ENCODE measurements around the gene GHRHR.

The GHRHR gene

GRCh38 chr7:30929686-30930085, 34.1 kb upstream of the GHRHR start:
- no peak for DNase-seq

- no peak for DNase-seq
These were observed 33.1 kb upstream of the GHRHR start for GRCh38 chr7:30930621-30931020.

DNA sequence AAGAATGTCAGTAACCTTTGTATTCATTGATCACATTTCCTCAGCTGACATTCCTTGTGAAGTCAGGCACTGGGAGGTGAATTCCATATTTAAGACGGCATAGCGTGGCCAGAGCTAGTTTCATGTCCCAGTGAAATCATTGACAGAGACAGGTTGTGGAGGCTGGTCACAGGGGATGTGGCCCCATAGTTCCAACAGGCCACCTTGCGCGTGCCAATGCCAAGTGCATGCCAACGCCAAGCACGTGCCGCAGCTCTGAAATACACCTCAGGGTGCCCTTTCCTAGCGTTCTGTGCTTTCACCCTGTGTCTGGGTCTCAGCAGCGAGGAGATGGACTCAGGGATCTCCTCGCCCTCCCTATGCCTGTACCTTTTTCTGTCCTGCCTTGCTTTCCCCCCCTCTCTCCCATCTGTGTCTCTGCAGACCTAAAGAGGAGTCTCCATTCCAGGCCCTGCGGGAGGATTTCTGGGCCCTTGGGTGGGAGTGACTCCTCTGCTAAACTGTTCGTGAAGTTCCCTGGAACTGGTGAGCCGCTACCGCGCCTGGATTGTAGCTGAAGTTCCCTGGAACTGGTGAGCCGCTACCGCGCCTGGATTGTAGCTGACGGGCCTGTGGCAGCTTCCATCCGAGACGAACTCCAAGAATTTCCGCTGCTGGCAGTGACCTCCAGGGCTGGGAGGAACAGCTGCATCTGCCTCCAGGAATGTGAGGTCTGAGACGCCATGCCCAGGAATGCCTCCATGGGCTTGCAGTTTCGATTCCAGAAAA, 32.4 kb upstream of the GHRHR start:
- DNase-seq = no peak

DNA sequence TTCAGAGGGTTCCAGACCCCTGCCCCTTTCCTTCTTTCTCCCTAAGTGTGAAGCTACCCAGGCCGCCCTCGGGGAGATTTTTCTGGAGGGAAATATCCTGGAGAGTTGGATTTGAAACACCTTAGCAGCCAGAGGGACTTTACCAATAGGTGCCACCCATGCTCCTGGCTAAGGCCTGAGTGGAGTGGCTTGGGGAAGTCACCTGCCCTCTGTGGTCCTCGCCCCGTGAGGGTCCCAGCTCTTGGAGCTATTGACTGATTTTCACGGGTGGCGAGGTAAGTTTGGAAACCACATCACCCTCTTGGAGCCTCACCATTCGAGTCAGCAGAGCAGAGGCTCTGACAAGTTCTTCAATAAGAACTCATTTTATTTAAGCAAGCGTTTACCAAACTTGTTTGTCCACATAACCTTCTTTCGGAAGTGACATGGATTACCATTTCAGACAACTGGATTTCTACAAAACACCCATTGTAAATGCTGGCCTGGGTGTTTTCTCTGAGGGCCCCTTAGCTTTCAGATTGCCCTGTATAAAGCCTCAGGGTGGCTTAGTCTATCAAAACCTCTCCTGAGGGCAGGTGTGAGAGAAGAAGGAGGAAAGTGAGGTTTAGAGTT, 31.7 kb upstream of the GHRHR start:
- DNase-seq = no peak

DNA sequence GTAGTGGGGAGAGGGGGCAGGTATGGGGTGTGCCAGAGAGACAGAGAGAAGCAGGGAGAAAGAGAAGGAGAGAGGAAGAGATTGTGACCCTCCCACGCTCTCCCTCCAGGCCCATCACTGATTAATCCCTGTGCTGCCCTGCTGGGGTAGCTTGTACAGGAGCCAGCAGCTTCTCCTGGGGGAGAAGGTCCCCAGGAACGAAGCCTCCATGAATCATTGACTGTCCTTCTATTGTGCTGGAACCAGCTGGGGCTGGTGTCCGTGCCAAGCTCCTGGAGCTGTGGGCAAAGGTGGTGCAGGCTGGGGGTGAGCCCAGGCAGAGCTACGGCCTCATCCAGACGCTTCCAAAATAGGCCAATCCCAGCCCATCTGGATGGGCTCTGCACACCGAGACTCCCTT, 31.2 kb upstream of the GHRHR start:
- DNase-seq = no peak

DNA sequence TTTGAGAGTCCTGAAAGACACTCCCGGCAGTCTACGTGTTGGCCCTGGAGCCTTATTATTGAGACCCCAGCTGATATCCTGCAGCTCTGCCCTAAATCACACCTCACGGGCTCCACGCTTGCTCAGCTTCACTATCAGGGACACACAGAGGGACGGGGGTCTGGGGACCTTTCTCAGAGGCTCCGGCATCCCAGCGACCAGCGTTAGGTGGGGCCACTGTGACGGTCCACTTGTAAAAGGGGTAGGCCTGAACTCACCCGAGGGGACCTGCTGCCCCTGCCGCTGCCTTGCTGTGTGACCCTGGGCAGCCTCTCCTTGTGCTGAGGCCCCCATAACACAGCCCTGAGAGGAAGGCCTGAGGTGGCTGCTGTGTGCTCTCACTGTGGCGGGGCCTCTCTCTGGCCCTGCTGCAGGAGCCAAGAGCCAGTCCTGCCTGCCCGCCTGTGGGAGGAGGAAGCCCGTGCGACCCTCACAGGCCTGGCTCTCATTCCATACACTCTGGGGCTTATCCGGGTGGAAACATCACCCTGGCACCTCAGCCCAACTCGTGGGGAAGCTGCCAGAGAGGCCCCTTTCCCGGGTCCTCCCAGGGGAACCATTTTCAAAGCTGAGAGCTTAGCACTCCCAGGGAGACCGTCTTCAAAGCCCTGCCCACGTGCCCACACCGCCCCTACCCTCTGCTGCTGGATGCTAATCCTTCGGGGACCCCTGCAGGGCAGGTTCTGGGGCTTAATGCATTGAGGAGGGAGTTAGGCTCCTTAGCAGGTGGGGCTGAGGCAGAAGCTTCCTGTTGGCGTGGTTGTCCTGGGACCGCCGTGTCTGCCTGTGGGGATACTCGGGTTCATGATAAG, 30.4 kb upstream of the GHRHR start:
- no peak for DNase-seq

DNA sequence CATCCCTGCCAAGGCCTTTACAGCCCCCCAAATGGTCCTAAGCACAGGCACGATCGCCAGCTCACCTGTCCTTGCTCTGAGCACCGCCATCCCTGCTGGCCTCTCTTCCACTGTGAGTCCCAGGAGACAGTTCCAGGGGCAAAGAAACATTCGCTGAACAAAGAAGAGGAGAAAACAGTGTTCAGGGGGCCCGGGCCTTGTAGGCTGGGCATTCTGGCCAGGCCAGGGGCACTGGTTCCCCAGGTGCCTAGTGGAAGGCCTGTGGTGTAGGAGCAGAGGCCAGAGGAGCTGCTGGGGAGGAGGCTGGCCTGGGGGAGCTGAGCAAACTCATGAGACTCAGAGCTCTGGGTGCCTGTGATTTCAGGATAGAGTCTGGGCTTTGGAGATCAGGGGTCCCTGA, 29.5 kb upstream of the GHRHR start:
- DNase-seq = no peak

- no peak for DNase-seq
These were observed 28.8 kb upstream of the GHRHR start for GRCh38 chr7:30934732-30935568.

DNA sequence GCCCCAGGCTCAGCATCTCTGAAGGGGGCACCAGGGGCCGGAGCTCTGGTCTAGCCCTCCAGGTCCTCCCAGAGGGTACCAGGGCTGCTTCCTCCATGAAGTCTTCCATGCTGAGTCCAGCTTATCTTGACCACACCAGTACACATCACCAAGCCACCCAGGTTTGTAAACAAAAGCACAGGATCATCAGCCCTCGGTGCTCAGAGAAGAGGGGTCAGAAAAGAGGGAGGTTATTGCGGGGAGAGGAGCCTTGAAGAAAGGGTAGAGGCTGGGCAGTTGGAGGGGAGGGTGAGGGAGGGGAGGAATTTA, 28.2 kb upstream of the GHRHR start:
- no peak for DNase-seq

DNA sequence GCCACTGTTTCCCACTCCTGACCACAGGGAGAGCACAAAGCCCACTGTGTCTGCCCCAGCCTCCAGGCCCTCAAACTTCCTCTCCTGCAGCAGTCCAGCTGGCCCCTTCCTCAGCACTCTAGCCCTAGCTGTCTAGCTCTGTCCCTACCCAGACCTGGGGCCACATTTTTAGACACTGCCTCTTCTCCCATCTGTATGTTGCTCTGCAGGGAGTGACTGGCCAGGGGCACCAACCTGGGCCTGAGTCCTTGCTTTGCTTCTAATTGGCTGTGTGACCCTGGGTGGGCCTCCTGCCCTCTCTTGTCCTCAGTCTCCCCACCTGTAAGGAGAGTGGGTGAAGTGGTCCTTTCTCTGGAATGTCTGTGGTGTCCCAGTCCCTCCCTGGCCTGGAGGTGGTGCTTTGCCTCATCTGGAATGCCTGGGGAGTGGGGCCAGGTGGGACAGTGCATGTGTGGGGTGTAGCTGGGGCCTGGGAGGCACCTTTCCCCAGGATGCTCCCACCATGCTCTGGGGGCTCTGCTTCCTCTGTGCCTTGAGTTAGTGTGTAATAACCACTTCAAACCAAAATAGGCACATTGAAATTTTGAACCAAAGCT, 27.0 kb upstream of the GHRHR start:
- no peak for DNase-seq

- DNase-seq = no peak
These were observed 26.3 kb upstream of the GHRHR start for GRCh38 chr7:30937416-30937815.

DNA sequence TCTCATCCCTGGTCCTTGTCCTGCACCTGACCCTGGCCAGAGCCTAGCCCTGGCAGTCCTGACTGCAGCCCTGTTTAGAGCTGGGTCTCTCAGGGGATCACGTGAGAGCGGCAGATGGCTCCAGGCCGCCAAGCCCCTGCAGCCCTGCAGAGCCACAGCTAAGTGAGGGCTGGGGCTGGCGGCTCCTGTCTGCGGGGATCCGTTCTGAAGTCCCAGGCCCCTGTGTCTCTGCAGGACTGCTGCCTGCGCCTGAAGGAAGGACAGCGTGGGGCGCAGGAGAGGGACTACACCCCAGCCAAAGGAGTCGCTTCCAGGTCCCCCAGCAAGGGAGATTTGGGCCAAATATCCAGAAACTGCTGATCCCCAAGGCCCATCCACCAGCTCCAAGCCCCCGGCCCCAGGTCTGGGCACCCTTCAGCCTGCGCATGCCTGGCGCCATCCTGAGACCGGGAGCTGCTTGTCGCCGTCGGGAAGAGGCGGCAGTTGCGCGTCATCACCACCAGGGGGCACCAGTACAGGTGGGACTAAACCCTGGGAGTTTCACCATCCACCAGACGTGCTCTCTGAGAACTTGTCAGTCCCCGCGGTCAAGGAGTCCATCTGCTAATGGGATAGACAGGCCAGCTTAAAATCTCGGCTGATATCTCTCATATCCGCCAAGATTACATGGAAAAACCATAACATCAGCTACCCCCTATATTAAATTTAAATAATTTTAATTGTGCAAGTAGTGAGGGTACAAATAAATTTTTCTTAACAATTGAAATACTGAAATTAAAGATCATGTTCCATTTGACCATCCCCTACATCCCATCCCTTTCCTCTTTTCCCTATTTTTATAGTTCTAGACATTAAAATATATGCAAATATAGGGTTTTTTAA, 25.1 kb upstream of the GHRHR start:
- peak; percentile 63 for DNase-seq

DNA sequence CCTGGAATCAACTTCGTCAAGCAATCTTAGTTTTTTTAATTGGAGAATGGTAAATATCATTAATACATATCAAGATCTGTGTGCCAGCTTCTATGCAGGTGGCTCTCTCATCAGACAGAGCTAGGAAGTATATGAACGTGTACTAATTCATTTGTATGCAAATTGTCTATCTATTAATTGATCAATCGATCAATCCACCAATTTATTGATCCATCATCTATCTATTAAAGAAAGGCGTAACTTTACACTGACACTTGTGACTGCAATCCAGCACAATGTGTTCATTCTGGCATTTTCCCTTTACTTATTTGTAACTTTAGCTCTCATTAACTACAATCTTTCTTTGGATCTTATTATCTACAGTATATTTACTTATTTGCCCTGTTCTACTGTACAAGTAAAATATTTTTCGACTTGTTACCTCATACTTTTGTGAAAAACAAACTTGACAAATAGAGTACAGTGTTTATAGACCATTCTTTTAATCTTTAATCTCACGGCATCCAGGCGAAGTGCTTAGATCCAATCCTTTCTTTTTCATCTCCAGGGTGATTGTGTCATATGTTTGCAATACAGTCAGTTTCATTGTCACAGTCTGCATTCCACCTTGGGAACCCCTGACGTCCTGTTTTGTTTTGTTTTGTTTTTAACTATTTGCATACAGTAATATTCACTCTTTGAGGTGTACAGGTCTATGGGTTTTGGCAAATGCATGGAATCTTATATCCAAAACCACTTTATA, 22.0 kb upstream of the GHRHR start:
- DNase-seq = no peak

GRCh38 chr7:30950197-30950596, 13.6 kb upstream of the GHRHR start:
- no peak for DNase-seq

DNA sequence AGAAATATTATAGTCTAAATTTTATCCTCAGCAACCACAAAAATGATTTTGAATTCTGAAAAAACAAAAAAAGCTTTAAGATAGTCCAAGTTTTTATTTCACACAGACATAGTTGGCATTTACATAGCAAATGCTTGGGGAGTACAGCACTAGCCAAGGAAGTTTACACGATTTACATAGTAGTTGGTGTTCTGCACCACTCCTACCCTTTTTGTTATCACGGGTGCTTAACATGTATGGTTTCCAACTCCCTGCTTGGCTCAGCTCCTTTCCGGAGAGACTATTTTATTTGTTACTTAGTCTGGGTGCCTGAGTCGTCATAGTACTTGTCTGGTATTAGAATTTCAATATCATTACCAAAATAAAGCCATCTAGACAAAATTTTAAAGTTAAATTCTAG, 8.8 kb upstream of the GHRHR start:
- DNase-seq = no peak

DNA sequence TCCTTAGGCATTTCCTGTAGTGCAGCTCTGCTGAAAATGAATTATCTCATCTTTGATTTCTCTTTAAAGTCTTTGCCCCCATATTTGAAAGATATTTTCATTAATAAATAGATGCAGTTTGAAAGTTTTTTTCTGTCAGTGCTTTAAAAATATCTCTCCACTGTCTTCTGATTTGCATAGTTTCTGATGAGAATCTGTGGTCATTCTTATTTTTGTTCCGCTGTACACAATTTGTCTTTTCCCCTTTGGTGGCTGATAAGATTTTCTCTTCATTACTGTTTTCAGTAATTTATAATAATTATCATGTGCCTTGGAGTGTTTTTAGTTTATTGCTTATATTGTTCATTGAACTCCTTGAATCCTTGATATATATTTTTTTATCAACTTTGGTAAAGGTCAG, 7.0 kb upstream of the GHRHR start:
- DNase-seq = no peak

- no peak for DNase-seq
These were observed 1.6 kb downstream of the GHRHR start for GRCh38 chr7:30965372-30965771.

GRCh38 chr7:30965883-30966282, 2.1 kb downstream of the GHRHR start:
- no peak for DNase-seq

DNA sequence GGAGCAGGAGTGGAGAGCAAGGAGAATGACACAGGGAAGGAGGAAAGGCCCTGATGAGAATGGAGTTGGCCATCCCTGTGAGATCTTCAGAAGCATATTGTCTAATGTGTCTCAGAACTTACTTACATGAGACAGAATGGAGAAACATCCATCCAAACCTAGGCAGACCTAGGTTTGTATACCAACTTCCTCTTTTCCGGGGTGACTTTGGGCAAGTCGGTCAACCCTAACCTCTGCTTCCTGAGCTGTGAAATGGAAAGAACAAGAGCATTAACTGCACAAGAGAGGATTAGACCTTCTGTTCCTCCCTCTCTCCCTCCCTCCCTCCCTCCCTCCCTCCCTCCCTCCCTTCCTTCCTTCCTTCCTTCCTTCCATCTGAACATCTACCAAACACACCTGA, 4.5 kb downstream of the GHRHR start:
- DNase-seq = no peak

- DNase-seq = no peak
These were observed 5.2 kb downstream of the GHRHR start for GRCh38 chr7:30968747-30969603.
